ENCODE results near the gene RASA4.
"Not testable (repeated sequence)": the region's sequence is repeated elsewhere in the genome, so short reads cannot be mapped to it uniquely, and the experiment has no call there.

Gene RASA4

GRCh38 chr7:102604431-102605145 lies 12.0 kb downstream of the RASA4 start:
- DNase-seq = not testable (repeated sequence)

GRCh38 chr7:102602317-102602716 lies 14.2 kb downstream of the RASA4 start:
- not testable (repeated sequence) for DNase-seq

GRCh38 chr7:102599699-102600098 lies 16.9 kb downstream of the RASA4 start:
- DNase-seq = not testable (repeated sequence)

GRCh38 chr7:102596036-102596435 lies 20.5 kb downstream of the RASA4 start:
- DNase-seq = not testable (repeated sequence)

GRCh38 chr7:102593637-102594334 lies 22.8 kb downstream of the RASA4 start:
- DNase-seq = not testable (repeated sequence)

- DNase-seq = not testable (repeated sequence)
These were observed 24.0 kb downstream of the RASA4 start for GRCh38 chr7:102592477-102593019.

GRCh38 chr7:102589857-102590256 lies 26.7 kb downstream of the RASA4 start:
- not testable (repeated sequence) for DNase-seq

- not testable (repeated sequence) for DNase-seq
These were observed 33.1 kb downstream of the RASA4 start for GRCh38 chr7:102583495-102583894.

GRCh38 chr7:102581722-102582121 lies 34.8 kb downstream of the RASA4 start:
- not testable (repeated sequence) for DNase-seq

GRCh38 chr7:102578486-102578885 lies 38.1 kb downstream of the RASA4 start:
- not testable (repeated sequence) for DNase-seq

GRCh38 chr7:102577315-102578240 lies 39.0 kb downstream of the RASA4 start:
- DNase-seq = not testable (repeated sequence)

- not testable (repeated sequence) for DNase-seq
These were observed 40.2 kb downstream of the RASA4 start for GRCh38 chr7:102576363-102576762.

- not testable (repeated sequence) for DNase-seq
These were observed 41.9 kb downstream of the RASA4 start for GRCh38 chr7:102574607-102575006.

- DNase-seq = peak; percentile 92
These were observed 44.0 kb downstream of the RASA4 start, which contains the start of gene POLR2J3 for GRCh38 chr7:102572261-102573239. TSS of gene POLR2J3 (minus strand) at chr7:102572583. CDS start at chr7:102572521, 62 bp downstream.

GRCh38 chr7:102568620-102569019 lies 47.9 kb downstream of the RASA4 start:
- not testable (repeated sequence) for DNase-seq

- DNase-seq = not testable (repeated sequence)
These were observed 65.6 kb downstream of the RASA4 start, which contains the start of gene SPDYE2 for GRCh38 chr7:102550808-102551422. TSS of gene SPDYE2 (plus strand) at chr7:102551226. CDS start at chr7:102553256, 2,030 bp downstream.

GRCh38 chr7:102546353-102546752 lies 70.2 kb downstream of the RASA4 start:
- not testable (repeated sequence) for DNase-seq

- not testable (repeated sequence) for DNase-seq
These were observed 71.3 kb downstream of the RASA4 start for GRCh38 chr7:102545288-102545687.

GRCh38 chr7:102544372-102544771 lies 72.2 kb downstream of the RASA4 start:
- not testable (repeated sequence) for DNase-seq

- DNase-seq = not testable (repeated sequence)
These were observed 73.0 kb downstream of the RASA4 start, which contains the start of gene UPK3BL2 for GRCh38 chr7:102543596-102543995. TSS of gene UPK3BL2 (minus strand) at chr7:102543696. CDS start at chr7:102543636, 60 bp downstream.

All from fibroblast of skin of abdomen (primary cell).